Thyroid gland (tissue), 4 donors: ENCODE data around the gene ITM2C.

Experiments used
- CTCF ChIP-seq, 6 experiments: fragments of 200-600 bp in 3 of 6; fragments of 450-650 bp in 3 of 6; sonication (generic) in 3 of 6; IDR thresholded peaks; one replicate each; pipeline ENCODE4 v1.5.1; 2016 to 2019; ENCODE audit warnings: antibody characterized with exemption in 6 of 6, mild to moderate bottlenecking in 2 of 6, inconsistent platforms in 1 of 6, moderate library complexity in 1 of 6
- POLR2A ChIP-seq, 2 donors: fragments of 450-650 bp; IDR thresholded peaks; one replicate each; pipeline ENCODE4 v1.6.1; 2017; ENCODE audit warnings: antibody characterized with exemption in 2 of 2, mild to moderate bottlenecking in 2 of 2, moderate library complexity in 1 of 2

GRCh38 chr2:230922951-230923717 lies 58.4 kb downstream of the ITM2C start:
- TF ChIP-seq POLR2A (IDR thresholded peaks at IDR 0.05) (no peak), CTCF (IDR thresholded peaks at IDR 0.05) (no peak)
